HG03175 (cell line): ENCODE data around the gene KIFAP3.
"Not testable (repeated sequence)": the region's sequence is repeated elsewhere in the genome, so short reads cannot be mapped to it uniquely, and the experiment has no call there.

ENCODE experiments used
- ATAC-seq: cut with Tn5 transposase; IDR thresholded peaks from one replicate; pipeline ENCODE4 v1.9.1; 2021; ENCODE audit warnings: mild to moderate bottlenecking, moderate library complexity; ENCODE audit not compliant: unreplicated experiment

Gene KIFAP3

DNA sequence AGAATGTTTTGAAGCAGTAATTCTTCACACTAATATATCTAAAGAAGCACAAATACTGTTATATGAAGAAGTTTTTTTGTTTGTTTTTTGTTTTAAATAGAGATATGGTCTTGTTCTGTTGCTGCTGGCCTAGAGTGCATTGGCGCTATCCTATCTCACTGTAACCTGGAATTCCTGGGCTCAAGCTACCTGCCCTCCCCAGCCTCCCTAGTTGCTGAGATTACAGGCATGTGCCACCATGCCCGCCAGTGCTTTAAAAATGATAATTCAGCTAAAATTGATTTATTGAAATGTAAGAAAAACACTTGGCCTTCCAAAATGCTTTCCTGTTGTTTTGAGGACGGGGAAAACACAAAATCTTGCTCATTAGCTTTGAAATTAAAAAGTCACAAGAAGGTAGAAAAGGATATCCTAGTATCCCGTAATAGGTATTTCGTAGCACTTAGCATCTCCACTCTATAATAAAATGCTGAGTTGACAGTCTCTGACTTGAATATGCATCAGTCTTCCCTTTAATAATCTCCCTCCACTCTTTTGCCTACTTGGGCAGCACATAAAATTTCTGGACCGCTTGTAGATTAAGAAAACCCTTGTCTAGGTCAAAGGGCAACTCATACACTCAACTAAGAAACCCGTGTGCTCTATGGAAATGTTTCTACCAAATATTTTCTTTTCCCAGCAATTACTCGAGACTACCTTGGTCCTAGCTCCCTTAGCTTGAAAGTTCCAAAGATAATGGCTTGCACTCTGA, 182.1 kb downstream of the KIFAP3 start:
- no peak for ATAC-seq

DNA sequence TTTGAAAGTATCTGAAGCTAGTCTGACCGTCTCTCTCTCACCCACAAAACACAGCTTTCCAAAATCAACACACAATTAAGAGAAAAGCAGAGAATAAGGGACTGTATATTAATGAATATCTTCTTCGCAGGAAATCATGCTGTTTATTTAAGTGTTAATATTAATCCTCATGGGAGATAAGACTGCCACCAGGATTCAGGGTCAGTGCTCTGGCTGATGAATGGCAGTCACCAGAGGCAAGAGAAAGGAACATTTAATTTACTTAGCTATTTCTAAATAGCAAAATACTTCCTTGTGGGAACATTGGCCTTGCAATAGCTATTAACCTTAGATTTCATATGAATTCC, 183.0 kb downstream of the KIFAP3 start:
- no peak for ATAC-seq

DNA sequence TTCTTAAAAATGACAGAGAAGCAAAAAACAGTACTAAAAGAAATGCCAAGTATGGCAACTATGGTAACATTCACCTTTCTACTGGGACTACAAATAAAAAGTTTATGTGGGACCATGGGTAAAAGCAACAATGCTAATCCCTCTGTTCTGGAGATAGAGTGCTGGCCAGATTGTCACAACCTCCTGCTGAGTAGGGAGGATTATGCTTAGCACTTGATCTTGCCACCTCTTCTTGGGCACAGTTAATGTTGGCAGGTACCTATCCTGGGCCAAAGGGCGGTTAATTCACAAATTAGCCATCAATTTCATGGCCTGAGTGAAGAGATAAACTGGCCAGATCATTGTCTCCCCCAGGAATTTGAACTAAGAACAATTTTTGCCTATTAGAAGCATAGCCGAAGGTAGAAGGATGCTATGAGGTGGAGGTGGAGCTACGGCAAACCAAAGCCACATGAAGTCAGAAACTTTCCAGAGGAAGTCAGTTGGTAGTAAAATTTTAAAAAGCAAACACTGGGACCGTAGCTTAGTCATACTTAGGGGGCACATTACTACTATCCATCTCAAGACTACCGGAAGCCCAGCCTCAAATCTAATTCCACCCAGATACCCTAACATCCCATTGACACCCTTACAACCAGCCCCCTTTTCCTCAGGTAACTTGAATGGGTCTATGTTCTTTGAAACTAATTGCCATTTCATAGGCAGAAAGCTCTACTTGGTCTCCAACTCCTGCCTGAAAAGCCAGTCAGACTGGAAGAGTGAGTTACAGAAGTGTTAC, 183.5 kb downstream of the KIFAP3 start:
- no peak for ATAC-seq

DNA sequence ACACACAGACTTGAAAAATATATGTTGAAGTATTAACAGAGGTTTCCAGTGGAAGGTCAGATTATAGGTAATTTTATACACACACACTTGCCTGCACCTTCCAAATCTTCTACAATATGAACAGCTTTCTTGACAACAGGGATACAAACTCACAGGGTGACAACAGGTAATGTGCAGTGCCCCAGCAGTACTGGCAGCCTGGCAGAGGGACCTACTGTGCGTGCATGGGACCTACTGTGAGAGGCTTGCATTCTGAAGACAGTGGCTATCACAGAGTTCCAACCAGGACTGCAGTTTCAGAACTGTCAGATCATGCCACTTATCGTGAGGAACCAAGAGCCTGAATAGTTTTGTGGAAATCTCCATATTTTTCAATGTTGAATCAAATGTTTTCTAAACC, 184.6 kb downstream of the KIFAP3 start:
- no peak for ATAC-seq

DNA sequence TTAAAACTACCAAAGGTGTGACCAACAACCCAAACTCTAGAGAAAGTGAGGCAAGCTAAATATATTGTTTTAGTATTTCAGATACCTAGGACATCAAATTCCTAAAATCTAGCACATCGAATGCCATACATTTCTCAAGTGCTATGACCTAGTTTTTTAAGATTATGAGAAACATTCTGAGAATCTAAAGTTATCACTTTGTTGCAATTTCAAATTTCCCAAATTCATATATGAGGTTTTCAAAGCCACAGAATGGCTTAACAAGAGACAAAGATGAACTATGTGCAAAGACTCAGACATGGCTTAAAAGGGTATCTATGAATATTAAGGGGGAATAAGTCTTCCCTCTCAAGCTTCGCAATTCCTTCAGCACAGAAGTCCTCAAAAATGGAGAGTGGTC, 187.6 kb downstream of the KIFAP3 start:
- ATAC-seq = no peak

DNA sequence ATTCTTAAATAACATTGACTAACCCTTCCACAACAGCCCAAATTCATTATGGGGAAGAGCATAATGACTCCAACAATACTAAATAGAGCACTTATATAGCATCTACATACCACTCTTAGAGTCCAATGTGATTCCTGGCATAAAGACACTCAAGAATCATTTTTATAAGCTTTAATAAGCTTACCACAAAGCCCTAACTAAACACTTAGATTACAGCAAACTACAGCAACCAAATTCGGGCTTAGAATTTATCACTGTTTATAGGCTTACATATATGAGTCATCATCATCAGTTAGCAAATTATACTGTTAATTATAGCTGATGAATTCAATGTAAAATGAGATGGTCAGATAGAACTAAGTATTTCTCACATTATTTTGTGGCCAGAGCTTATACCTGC, 188.1 kb downstream of the KIFAP3 start:
- ATAC-seq = no peak

DNA sequence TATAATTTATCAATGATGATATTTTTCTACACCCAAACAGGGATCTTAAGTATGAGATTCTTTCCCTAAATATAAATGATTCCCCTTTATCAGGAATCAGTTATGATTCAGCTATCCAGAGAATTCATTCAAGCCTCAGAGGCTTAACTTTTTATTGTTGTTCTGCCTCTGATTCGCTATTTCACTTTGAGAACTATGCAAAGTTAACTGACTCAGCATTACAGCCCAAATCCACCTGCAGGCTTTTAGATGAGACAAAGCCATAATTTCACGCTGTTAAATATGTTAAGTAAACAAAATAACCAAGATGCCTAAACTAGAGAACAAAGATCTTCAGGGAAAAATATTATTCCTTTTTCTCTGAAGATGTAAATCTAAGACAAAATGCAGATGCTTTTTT, 189.3 kb downstream of the KIFAP3 start:
- ATAC-seq = no peak

DNA sequence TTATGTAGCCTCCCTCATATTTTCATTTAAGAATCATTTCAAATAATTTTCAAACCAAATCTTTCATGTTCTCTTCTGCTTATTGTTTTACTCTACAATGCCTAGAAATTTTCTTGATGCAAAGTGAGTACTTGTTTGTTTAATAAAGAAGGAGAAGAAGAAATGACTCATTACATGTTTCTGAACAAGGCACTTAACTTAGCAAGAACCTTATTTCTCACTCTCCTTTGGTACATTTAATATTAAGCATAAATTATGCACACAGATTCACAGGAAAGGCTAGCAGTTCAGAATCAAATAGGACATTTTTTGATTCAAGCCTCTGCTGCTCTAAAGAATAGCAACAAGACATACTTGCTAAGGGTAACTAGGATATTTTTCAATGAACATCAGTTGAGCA, 189.9 kb downstream of the KIFAP3 start:
- no peak for ATAC-seq

DNA sequence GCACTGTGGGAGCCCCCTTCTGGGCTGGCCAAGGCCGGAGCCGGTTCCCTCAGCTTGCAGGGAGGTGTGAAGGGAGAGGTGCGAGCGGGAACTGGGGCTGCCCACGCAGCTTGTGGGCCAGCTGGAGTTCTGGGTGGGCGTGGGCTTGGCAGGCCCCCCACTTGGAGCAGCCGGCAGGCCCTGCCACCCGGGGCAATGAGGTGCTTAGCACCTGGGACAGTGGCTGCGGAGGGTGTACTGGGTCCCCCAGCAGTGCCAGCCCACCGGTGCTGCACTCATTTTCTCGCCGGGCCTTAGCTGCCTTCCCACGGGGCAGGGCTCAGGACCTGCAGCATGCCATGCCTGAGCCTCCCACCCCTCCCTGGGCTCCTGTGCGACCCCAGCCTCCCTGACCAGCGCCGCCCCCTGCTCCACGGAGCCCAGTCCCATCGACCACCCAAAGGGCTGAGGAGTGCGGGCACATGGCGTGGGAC, 192.4 kb downstream of the KIFAP3 start:
- ATAC-seq = no peak

DNA sequence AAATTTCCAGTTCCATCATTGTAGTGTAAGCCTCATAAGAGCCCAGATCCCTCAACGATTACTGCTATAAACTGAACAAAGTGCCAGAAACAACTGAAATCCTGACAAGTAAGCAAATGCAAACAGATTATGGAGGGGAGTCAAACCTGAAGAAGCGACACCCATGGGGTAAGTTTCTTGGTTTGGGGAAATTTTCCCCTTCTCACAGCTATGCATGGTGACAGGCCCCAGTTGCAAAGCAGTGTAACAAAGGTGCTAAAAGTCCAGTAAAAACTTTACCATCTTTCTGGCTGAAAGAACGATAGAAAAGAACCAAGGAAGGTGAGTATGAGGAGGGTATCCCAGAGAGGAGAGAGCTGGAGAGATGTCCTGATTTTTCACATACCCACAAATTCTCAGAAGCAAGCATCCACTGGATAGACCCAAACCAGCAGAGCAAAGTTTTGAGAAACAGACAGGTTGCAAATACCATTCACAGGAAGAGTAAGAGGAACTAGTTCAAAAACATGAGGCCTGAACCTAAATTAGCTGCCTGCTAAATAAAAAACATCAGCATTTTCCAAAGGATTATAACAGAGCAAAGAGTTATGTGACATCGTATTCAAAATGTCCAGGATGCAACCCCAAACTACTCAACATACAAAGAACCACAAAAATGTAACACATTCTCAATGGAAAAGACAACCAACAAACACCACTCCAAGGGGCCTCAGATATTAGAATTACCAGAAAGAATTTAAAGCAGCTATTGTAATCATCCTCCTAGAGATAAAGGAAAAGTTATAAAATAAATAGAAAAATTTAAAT, 195.3 kb downstream of the KIFAP3 start:
- ATAC-seq = no peak

DNA sequence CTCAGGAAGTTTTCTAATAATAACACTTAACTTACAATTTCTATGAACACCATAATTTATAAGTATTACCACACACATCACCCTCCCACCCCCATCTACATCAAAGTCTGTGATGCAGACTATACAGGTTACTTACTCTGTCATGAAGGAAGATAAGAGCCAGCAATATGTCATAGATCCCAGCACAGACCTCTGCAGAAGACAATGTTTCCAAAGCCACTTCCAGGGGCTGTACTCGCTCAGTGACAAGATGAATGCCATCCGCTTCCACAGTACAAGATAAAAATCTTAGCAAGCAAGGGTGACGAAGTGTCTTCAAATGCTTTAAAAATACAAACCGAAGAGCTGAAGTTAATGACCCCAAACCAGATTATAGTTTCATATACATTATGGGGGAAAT, 196.0 kb downstream of the KIFAP3 start:
- ATAC-seq = no peak

DNA sequence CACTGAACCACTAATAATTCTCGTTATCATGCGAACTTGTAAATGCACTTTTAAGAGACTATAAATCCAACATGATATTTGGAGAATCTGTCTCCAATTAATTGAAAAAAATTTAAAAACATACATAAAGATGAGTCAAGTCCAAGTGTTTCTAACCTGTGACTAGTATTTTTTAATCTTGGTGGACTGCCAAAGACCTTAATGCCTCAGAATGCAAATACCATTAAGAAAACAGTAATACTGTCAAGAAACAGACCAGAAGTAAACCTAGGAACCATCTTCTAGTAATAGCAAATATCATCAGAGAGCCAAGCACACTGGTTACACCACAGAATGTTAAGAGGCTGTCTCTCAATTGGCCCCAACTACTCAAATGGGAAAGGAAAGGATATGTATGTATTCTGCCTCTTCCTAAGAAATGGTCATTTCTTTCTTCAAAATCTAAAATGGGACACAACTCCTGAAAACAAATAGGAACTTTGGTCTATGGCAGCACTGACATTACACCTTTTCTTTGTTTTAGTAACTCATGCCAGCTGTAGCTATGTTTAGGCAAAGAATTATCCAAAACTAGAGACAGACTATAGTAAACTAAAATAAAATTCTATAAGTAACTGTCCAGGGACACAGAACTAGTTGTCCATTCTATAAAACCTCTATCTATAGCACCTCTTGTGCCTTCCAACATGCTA, 196.5 kb downstream of the KIFAP3 start:
- ATAC-seq = no peak

DNA sequence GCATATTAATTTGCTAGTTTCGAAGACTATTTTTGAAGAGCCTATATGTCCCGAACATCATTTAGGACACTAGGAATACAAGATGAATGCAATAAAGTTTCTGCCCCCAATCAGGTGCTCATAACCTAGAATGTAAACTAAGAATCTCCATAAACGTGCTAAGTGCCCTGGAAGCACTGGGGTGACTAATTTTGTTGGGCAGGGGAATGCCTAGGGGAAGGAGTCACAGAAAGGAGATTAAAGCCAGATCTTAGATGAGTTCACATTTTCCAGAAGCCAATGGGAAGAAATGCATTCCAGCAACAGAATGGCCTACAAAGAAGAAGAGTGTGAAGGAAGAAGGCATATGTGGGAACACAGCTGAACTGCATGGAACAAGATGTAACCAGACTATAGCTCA, 200.3 kb downstream of the KIFAP3 start:
- no peak for ATAC-seq

DNA sequence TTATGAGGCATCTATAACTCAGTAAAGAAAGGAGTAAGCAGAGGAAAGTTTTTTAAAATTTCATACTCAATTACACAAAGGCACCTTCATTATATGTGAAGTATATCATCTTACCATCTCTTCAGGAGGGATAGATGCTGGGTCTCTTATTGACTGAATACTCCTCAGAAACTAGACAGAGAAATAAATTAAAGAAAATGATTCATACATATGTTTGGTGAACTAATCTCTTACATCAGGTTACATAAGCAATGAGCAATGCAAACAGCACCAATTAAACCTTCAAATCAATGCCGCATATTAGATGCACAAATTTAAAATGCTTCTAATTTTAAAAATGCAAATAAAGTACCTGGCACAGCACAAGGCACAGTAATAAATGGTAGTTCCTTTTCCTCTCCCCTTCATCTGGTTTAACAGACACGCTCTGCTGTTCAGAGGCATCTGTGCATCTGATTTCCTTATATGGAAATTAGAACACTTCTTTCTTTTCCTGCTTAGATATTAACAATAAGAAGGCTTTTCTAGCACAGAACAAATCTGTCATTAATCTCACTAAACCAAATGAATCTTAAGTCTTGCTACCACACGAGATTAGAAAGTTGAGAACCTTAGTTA, 200.8 kb downstream of the KIFAP3 start:
- no peak for ATAC-seq

DNA sequence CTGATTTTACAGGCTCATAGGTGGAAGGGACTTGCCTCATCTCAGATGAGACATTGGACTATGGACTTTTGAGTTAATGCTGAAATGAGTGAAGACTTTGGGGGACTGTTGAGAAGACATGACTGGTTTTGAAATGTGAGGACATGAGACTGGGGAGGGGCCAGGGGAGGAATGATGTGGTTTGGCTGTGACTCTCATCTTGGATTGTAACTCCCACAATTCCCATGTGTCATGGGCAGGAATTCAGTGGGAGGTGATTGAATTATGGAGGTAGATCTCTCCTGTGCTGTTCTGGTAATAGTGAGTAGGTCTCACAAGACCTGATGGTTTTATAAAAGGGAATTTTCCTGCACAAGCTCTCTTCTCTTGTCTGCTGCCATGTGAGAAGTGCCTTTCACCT, 201.6 kb downstream of the KIFAP3 start:
- no peak for ATAC-seq

DNA sequence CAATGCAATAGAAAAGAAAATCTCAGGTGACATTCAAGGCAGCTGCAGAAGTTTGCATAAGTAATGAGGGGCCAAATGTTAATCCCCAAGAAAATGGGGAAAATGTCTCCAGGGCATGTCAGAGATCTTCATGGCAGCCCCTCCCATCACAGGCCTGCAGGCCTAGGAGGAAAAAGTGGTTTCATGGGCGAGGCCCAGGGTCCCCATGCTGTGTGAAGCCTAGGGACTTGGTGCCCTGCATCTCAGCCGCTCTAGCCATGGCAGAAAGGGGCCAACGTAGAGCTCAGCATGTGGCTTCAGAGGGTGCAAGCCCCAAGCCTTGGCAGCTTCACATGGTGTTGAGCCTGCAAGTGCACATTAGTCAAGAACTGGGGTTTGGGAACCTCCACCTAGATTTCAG, 202.5 kb downstream of the KIFAP3 start:
- not testable (repeated sequence) for ATAC-seq
